Measurements from ENCODE around the gene JPT2.
"Not testable (repeated sequence)": the region's sequence is repeated elsewhere in the genome, so short reads cannot be mapped to it uniquely, and the experiment has no call there.

The JPT2 gene

GRCh38 chr16:1710811-1711507 is 32.9 kb downstream of the JPT2 start:
- DNase-seq: no peak

- DNase-seq: no peak
Observed at GRCh38 chr16:1712791-1713261, 34.7 kb downstream of the JPT2 start.

GRCh38 chr16:1713331-1713730 is 35.3 kb downstream of the JPT2 start:
- DNase-seq: no peak

GRCh38 chr16:1713933-1714332 is 35.9 kb downstream of the JPT2 start:
- no peak for DNase-seq

GRCh38 chr16:1715220-1715619 is 37.1 kb downstream of the JPT2 start:
- no peak for DNase-seq

- not testable (repeated sequence) for DNase-seq
Observed at GRCh38 chr16:1718236-1718635, 40.2 kb downstream of the JPT2 start.

- DNase-seq: not testable (repeated sequence)
Observed at GRCh38 chr16:1719559-1720229, 41.6 kb downstream of the JPT2 start.

- DNase-seq: no peak
Observed at GRCh38 chr16:1721372-1721771, 43.3 kb downstream of the JPT2 start.

GRCh38 chr16:1723450-1724147 is 45.5 kb downstream of the JPT2 start:
- DNase-seq: peak; percentile 28 to 36

- no peak for DNase-seq
Observed at GRCh38 chr16:1724491-1724890, 46.4 kb downstream of the JPT2 start.

- no peak for DNase-seq
Observed at GRCh38 chr16:1726661-1727502, 48.8 kb downstream of the JPT2 start.

GRCh38 chr16:1727651-1728624 is 49.9 kb downstream of the JPT2 start:
- no peak for DNase-seq

- DNase-seq: no peak
Observed at GRCh38 chr16:1729026-1729425, 50.9 kb downstream of the JPT2 start.

- no peak for DNase-seq
Observed at GRCh38 chr16:1729445-1729844, 51.4 kb downstream of the JPT2 start.

GRCh38 chr16:1731073-1731472 is 53.0 kb downstream of the JPT2 start:
- no peak for DNase-seq

- DNase-seq: no peak
Observed at GRCh38 chr16:1731603-1732002, 53.5 kb downstream of the JPT2 start.

GRCh38 chr16:1732071-1732470 is 54.0 kb downstream of the JPT2 start:
- no peak for DNase-seq

- DNase-seq: not testable (repeated sequence)
Observed at GRCh38 chr16:1732551-1732987, 54.5 kb downstream of the JPT2 start.

- DNase-seq: no peak
Observed at GRCh38 chr16:1734123-1734522, 56.0 kb downstream of the JPT2 start.

- no peak for DNase-seq
Observed at GRCh38 chr16:1734816-1735215, 56.7 kb downstream of the JPT2 start.

GRCh38 chr16:1740234-1740633 is 62.2 kb downstream of the JPT2 start:
- no peak for DNase-seq

Measured in hippocampal formation (tissue), 2 donors.